IMR-90 (cell line): Measurements from ENCODE around the gene ACTR2.
"Not testable (repeated sequence)": the region's sequence is repeated elsewhere in the genome, so short reads cannot be mapped to it uniquely, and the experiment has no call there.

Source experiments
- CEBPB ChIP-seq: IDR thresholded peaks from 2 replicates; pipeline ENCODE4 v1.6.1; 2012; ENCODE audit warnings: low read depth, low read length, improper control_type of control experiment
- FOS ChIP-seq: fragments of 150-350 bp; IDR thresholded peaks from 2 replicates; pipeline ENCODE4 v1.6.1; 2016; ENCODE audit warnings: low read depth, low read length
- MAZ ChIP-seq: IDR thresholded peaks from 2 replicates; pipeline ENCODE4 v1.6.1; 2012; ENCODE audit warnings: low read depth, mild to moderate bottlenecking, low read length, improper control_type of control experiment, moderate library complexity, borderline replicate concordance
- POLR2A ChIP-seq: IDR thresholded peaks from 2 replicates; pipeline ENCODE4 v1.6.1; 2012; ENCODE audit warnings: mild to moderate bottlenecking, low read depth, low read length
- RAD21 ChIP-seq: IDR thresholded peaks from 2 replicates; pipeline ENCODE4 v1.6.1; 2012; ENCODE audit warnings: low read length, improper control_type of control experiment
- RFX5 ChIP-seq: IDR thresholded peaks from 2 replicates; pipeline ENCODE4 v1.8.0; 2012; ENCODE audit warnings: low read depth, mild to moderate bottlenecking, low read length, moderate library complexity
- SMC3 ChIP-seq: fragments of 150-350 bp; IDR thresholded peaks from 2 replicates; pipeline ENCODE4 v1.6.1; 2016; ENCODE audit warnings: low read depth, mild to moderate bottlenecking, antibody characterized with exemption, low read length, moderate library complexity
- TF ChIP-seq, protein P1 (sequence below): fragments of 150-350 bp; IDR thresholded peaks from 2 replicates; pipeline ENCODE4 v1.6.1; 2017; ENCODE audit warnings: mild to moderate bottlenecking, antibody characterized with exemption, low read length, low read depth
- TF ChIP-seq, protein P2 (sequence below): conservative IDR thresholded peaks from 2 replicates; pipeline ENCODE4 v1.5.1; 2012; ENCODE audit warnings: mild to moderate bottlenecking, low read depth, low read length, improper control_type of control experiment
- TF ChIP-seq, protein P3 (sequence below): fragments of 150-350 bp; IDR thresholded peaks from 2 replicates; pipeline ENCODE4 v1.6.1; 2016; ENCODE audit warnings: low read depth, mild to moderate bottlenecking, low read length, moderate library complexity, borderline replicate concordance

- TF ChIP-seq, protein P1, sequence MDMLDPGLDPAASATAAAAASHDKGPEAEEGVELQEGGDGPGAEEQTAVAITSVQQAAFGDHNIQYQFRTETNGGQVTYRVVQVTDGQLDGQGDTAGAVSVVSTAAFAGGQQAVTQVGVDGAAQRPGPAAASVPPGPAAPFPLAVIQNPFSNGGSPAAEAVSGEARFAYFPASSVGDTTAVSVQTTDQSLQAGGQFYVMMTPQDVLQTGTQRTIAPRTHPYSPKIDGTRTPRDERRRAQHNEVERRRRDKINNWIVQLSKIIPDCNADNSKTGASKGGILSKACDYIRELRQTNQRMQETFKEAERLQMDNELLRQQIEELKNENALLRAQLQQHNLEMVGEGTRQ = not testable (repeated sequence)
- TF ChIP-seq, protein P2, sequence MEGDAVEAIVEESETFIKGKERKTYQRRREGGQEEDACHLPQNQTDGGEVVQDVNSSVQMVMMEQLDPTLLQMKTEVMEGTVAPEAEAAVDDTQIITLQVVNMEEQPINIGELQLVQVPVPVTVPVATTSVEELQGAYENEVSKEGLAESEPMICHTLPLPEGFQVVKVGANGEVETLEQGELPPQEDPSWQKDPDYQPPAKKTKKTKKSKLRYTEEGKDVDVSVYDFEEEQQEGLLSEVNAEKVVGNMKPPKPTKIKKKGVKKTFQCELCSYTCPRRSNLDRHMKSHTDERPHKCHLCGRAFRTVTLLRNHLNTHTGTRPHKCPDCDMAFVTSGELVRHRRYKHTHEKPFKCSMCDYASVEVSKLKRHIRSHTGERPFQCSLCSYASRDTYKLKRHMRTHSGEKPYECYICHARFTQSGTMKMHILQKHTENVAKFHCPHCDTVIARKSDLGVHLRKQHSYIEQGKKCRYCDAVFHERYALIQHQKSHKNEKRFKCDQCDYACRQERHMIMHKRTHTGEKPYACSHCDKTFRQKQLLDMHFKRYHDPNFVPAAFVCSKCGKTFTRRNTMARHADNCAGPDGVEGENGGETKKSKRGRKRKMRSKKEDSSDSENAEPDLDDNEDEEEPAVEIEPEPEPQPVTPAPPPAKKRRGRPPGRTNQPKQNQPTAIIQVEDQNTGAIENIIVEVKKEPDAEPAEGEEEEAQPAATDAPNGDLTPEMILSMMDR = not testable (repeated sequence)
- TF ChIP-seq POLR2A, RAD21, SMC3, CEBPB, RFX5, FOS, MAZ: not testable (repeated sequence)
- TF ChIP-seq, protein P3, sequence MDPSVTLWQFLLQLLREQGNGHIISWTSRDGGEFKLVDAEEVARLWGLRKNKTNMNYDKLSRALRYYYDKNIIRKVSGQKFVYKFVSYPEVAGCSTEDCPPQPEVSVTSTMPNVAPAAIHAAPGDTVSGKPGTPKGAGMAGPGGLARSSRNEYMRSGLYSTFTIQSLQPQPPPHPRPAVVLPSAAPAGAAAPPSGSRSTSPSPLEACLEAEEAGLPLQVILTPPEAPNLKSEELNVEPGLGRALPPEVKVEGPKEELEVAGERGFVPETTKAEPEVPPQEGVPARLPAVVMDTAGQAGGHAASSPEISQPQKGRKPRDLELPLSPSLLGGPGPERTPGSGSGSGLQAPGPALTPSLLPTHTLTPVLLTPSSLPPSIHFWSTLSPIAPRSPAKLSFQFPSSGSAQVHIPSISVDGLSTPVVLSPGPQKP = not testable (repeated sequence)
Observed at GRCh38 chr2:65244452-65244851, 16.8 kb downstream of the ACTR2 start.
